HepG2 (cell line): ENCODE results near the gene NOL12. TPM values are rescaled to one million over a fixed set of nuclear protein-coding genes. Genes with fewer than 3 reads are reported as not detected.

Experiments
- PATZ1 ChIP-seq: sonication (generic); formaldehyde crosslinking; IDR thresholded peaks from 2 replicates; pipeline ENCODE4 v1.4.0; 2020; ENCODE audit warnings: missing genetic modification reagents
- PPARG ChIP-seq: conservative IDR thresholded peaks from 2 replicates; pipeline ENCODE4 v1.6.1; 2016; ENCODE audit warnings: missing biosample characterization, missing genetic modification reagents
- RARA ChIP-seq: IDR thresholded peaks from 2 replicates; pipeline ENCODE4 v1.6.1; 2016; ENCODE audit warnings: missing genetic modification reagents, missing compliant biosample characterization
- SNAPC2 ChIP-seq: sonication (generic); formaldehyde crosslinking; IDR thresholded peaks from 2 replicates; pipeline ENCODE4 v1.8.1; 2022; ENCODE audit warnings: mild to moderate bottlenecking, missing genetic modification reagents
- SOX6 ChIP-seq, 2 experiments: fragments of 450-650 bp in 1 of 2; sonication (generic) in 1 of 2; formaldehyde crosslinking in 1 of 2; IDR thresholded peaks; 2 replicates each; pipeline versions ENCODE4 v1.4.0 to v1.6.1; 2017 to 2020; ENCODE audit warnings: antibody characterized with exemption in 1 of 2, mild to moderate bottlenecking in 1 of 2, missing genetic modification reagents in 1 of 2
- SRY ChIP-seq: sonication (generic); formaldehyde crosslinking; IDR thresholded peaks from 2 replicates; pipeline ENCODE4 v1.8.0; 2022; ENCODE audit warnings: mild to moderate bottlenecking, missing genetic modification reagents
- TFDP1 ChIP-seq: IDR thresholded peaks from 2 replicates; pipeline ENCODE4 v1.6.1; 2016; ENCODE audit warnings: missing compliant biosample characterization, missing genetic modification reagents, borderline replicate concordance
- TFDP2 ChIP-seq: sonication (generic); formaldehyde crosslinking; IDR thresholded peaks from 2 replicates; pipeline ENCODE4 v1.4.0; 2020; ENCODE audit warnings: missing genetic modification reagents
- ZNF550 ChIP-seq: sonication (generic); formaldehyde crosslinking; IDR thresholded peaks from 2 replicates; pipeline ENCODE4 v1.4.0; 2020; ENCODE audit warnings: mild to moderate bottlenecking, missing genetic modification reagents, borderline replicate concordance
- ZNF678 ChIP-seq: sonication (generic); formaldehyde crosslinking; IDR thresholded peaks from 2 replicates; pipeline ENCODE4 v1.4.0; 2020; ENCODE audit warnings: mild to moderate bottlenecking, missing genetic modification reagents
- polyA plus RNA-seq, 8 experiments: library from polyadenylated mRNA; depleted of rRNA in 3 of 8; stranded (reverse) in 7 of 8; unstranded in 1 of 8; fragments of >200 nt; fragmentation: Illumina TruSeq in 4 of 8; extraction: Trizol in 4 of 8; gene quantifications; 2 replicates each; pipeline versions ENCODE4 v1.2.1 to v1.2.3, GENCODE V29; 2011 to 2016; ENCODE audit warnings: low read depth in 4 of 8, missing spikeins in 1 of 8, mixed read lengths in 1 of 8; ENCODE audit not compliant: insufficient read depth in 1 of 8
- total RNA-seq, 5 experiments: library from RNA; depleted of rRNA; stranded (reverse); fragments of >200 nt; fragmentation: Illumina TruSeq; extraction: Trizol; gene quantifications; 2 replicates each; pipeline ENCODE4 v1.2.3, GENCODE V29; 2016; ENCODE audit warnings: low read depth in 1 of 5
- TF ChIP-seq, protein P1 (sequence below): sonication (generic); IDR thresholded peaks from 2 replicates; pipeline ENCODE4 v1.6.1; 2016; ENCODE audit warnings: low read depth, borderline replicate concordance
- TF ChIP-seq, protein P2 (sequence below): sonication (generic); formaldehyde crosslinking; IDR thresholded peaks from 2 replicates; pipeline ENCODE4 v1.8.0; 2022; ENCODE audit warnings: missing genetic modification reagents, mild to moderate bottlenecking, moderate library complexity, borderline replicate concordance
- TF ChIP-seq, protein P3 (sequence below): sonication (generic); formaldehyde crosslinking; IDR thresholded peaks from 2 replicates; pipeline ENCODE4 v1.5.1; 2020; ENCODE audit warnings: mild to moderate bottlenecking, missing genetic modification reagents
- TF ChIP-seq, protein P4 (sequence below): sonication (generic); formaldehyde crosslinking; IDR thresholded peaks from 2 replicates; pipeline ENCODE4 v1.8.0; 2022; ENCODE audit warnings: low read depth, missing genetic modification reagents

Gene NOL12
- total and polyA plus RNA-seq, 2 of the 13 experiments (the other 11 are each of a cell fraction or from before 2014, with no cell fraction given): 14.3 to 31.4 TPM

DNA sequence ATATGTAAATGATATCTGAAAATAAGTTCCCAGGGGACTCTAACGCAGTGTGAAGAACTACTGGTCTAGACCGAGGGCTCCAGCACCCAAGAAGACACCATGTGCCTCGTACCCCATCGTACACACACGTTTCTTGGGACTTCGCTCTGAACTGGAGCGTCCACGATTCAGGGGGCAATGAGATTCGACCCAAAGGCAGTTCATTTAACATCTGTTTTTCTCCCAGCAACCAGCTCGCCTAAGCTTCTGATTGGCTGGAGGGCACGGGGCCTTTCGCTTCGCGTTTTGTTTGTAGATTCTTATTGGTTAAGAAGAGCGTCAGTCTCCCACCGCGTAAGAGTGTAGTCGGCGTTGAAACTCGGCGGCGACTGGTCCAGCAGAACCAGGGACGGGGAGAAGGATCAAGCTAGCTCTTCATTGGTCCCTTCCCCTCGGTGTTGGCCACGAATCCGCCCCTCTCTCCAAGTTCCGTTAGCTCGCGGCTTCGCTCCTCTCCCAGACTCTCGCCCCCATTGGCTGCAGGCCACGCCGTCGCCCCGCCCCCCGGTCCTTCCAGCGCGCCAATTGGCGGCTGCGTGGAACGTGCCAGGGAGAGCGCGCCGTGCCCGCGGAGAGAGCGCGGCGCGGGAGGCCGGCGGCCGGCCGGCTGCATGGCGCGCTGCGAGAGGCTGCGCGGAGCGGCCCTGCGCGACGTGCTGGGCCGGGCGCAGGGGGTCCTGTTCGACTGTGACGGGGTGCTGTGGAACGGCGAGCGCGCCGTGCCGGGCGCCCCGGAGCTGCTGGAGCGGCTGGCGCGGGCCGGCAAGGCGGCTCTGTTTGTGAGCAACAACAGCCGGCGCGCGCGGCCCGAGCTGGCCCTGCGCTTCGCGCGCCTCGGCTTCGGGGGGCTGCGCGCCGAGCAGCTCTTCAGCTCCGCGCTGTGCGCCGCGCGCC, 27.7 kb upstream of the NOL12 start, which contains the start of gene PDXP (continued):
- TF ChIP-seq PATZ1 (no peak), SRY (CRISPR knock-in tag) (peak; percentile 25; the same call in 1 of the 2 replicates), ZNF678 (CRISPR knock-in tag) (no peak), RARA (peak; percentile 22), ZNF550 (CRISPR knock-in tag) (no peak), PPARG (CRISPR knock-in tag) (peak; percentile 9; the same call in 1 of the 2 replicates), TFDP2 (CRISPR knock-in tag) (peak; percentile 91), SNAPC2 (CRISPR knock-in tag) (no peak), SOX6 (IDR thresholded peaks at IDR 0.05) (no peak), SOX6 (CRISPR knock-in tag; IDR thresholded peaks at IDR 0.05) (peak; percentile 21; the same call in 1 of the 2 replicates), TFDP1 (CRISPR knock-in tag) (peak; percentile 91)
- TF ChIP-seq, protein P1, sequence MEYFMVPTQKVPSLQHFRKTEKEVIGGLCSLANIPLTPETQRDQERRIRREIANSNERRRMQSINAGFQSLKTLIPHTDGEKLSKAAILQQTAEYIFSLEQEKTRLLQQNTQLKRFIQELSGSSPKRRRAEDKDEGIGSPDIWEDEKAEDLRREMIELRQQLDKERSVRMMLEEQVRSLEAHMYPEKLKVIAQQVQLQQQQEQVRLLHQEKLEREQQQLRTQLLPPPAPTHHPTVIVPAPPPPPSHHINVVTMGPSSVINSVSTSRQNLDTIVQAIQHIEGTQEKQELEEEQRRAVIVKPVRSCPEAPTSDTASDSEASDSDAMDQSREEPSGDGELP: peak; percentile 78; the same call in 1 of the 2 replicates
- TF ChIP-seq, protein P2, sequence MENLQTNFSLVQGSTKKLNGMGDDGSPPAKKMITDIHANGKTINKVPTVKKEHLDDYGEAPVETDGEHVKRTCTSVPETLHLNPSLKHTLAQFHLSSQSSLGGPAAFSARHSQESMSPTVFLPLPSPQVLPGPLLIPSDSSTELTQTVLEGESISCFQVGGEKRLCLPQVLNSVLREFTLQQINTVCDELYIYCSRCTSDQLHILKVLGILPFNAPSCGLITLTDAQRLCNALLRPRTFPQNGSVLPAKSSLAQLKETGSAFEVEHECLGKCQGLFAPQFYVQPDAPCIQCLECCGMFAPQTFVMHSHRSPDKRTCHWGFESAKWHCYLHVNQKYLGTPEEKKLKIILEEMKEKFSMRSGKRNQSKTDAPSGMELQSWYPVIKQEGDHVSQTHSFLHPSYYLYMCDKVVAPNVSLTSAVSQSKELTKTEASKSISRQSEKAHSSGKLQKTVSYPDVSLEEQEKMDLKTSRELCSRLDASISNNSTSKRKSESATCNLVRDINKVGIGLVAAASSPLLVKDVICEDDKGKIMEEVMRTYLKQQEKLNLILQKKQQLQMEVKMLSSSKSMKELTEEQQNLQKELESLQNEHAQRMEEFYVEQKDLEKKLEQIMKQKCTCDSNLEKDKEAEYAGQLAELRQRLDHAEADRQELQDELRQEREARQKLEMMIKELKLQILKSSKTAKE (CRISPR knock-in tag): no peak
- TF ChIP-seq, protein P3, sequence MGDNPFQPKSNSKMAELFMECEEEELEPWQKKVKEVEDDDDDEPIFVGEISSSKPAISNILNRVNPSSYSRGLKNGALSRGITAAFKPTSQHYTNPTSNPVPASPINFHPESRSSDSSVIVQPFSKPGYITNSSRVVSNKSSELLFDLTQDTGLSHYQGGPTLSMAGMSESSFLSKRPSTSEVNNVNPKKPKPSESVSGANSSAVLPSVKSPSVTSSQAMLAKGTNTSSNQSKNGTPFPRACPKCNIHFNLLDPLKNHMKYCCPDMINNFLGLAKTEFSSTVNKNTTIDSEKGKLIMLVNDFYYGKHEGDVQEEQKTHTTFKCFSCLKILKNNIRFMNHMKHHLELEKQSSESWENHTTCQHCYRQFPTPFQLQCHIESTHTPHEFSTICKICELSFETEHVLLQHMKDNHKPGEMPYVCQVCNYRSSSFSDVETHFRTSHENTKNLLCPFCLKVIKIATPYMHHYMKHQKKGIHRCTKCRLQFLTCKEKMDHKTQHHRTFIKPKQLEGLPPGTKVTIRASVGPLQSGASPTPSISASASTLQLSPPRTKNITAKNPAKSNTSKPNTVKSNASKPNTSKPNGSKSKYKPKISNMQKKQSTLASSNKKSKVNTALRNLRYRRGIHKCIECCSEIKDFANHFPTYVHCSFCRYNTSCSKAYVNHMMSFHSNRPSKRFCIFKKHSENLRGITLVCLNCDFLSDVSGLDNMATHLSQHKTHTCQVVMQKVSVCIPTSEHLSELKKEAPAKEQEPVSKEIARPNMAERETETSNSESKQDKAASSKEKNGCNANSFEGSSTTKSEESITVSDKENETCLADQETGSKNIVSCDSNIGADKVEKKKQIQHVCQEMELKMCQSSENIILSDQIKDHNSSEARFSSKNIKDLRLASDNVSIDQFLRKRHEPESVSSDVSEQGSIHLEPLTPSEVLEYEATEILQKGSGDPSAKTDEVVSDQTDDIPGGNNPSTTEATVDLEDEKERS (CRISPR knock-in tag): no peak
- TF ChIP-seq, protein P4, sequence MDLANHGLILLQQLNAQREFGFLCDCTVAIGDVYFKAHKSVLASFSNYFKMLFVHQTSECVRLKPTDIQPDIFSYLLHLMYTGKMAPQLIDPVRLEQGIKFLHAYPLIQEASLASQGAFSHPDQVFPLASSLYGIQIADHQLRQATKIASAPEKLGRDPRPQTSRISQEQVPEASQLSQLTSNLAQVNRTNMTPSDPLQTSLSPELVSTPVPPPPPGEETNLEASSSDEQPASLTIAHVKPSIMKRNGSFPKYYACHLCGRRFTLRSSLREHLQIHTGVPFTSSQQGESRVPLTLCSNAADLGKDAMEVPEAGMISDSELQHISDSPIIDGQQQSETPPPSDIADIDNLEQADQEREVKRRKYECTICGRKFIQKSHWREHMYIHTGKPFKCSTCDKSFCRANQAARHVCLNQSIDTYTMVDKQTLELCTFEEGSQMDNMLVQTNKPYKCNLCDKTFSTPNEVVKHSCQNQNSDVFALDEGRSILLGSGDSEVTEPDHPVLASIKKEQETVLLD (CRISPR knock-in tag): no peak; the same call in 1 of the 2 replicates
